ENCODE results near the gene DPY30.

DNA sequence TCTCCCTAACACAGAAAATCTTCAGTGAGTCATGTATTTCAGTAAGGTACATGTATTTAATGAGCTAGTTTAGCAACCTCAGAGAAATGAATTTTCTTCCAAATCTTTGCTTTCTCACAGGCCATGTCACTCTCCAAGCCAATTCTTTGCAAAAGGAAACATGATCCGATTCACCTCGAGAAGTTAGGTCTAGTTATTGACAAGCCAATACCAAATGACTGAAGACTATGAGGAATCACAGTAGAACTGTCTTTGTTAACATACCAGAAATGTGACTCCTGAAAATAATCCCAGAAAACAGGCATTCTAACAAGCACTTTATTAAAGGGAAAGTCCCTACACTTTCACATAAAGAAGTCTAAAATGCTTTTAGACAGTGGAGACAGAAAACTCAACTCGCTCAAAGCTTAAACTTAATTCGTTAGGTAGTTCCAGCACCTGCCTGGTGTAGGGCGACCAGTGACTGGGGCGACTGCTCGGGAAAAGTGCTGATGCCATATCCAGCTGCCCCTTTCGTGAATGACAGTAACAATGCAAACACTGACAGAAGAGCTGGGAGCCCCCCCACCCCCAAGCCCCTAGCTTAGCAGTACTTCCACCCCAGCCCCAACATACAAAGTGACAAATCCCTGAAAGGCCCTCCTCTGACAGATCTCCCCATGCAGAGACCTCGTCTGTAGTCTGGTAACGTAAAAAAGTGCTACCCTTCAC is 30.6 kb downstream of the DPY30 start:
- TF ChIP-seq MXI1 (IDR thresholded peaks at IDR 0.05; ENCODE audit: low read depth, low read length) (no peak), NRF1 (IDR thresholded peaks at IDR 0.05; ENCODE audit: low read depth, low read length) (no peak)
- TF ChIP-seq, protein P1, sequence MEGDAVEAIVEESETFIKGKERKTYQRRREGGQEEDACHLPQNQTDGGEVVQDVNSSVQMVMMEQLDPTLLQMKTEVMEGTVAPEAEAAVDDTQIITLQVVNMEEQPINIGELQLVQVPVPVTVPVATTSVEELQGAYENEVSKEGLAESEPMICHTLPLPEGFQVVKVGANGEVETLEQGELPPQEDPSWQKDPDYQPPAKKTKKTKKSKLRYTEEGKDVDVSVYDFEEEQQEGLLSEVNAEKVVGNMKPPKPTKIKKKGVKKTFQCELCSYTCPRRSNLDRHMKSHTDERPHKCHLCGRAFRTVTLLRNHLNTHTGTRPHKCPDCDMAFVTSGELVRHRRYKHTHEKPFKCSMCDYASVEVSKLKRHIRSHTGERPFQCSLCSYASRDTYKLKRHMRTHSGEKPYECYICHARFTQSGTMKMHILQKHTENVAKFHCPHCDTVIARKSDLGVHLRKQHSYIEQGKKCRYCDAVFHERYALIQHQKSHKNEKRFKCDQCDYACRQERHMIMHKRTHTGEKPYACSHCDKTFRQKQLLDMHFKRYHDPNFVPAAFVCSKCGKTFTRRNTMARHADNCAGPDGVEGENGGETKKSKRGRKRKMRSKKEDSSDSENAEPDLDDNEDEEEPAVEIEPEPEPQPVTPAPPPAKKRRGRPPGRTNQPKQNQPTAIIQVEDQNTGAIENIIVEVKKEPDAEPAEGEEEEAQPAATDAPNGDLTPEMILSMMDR (IDR thresholded peaks at IDR 0.05): no peak
